Neural cell (in vitro differentiated cells): Measurements from ENCODE around the gene GNAQ. TPM values are rescaled to one million over a fixed set of nuclear protein-coding genes. Genes with fewer than 3 reads are reported as not detected.

Experiments
- H2AFZ ChIP-seq: fragments of 200-600, 300-800 bp; sonication (generic), shearing (Covaris generic); 2 replicates; pipeline ENCODE4 v1.6.0; 2014; ENCODE audit warnings: low read depth, mild to moderate bottlenecking, antibody characterized with exemption, low read length, moderate library complexity
- H3F3A ChIP-seq: fragments of 200-600 bp; shearing (Covaris generic); 2 replicates; pipeline ENCODE4 v1.6.1; 2016; ENCODE audit warnings: mild to moderate bottlenecking, moderate library complexity, mixed read lengths, antibody characterized with exemption, low read length; ENCODE audit not compliant: insufficient read depth, poor library complexity, severe bottlenecking
- H3K27ac ChIP-seq: fragments of 200-600, 300-800 bp; sonication (generic), shearing (Covaris generic); 2 replicates; pipeline ENCODE4 v1.5.1; 2014; ENCODE audit warnings: mild to moderate bottlenecking, low read length, moderate library complexity
- H3K27me3 ChIP-seq: fragments of 300-800, 200-600 bp; sonication (generic), shearing (Covaris generic); 2 replicates; pipeline ENCODE4 v1.6.0; 2014; ENCODE audit warnings: mild to moderate bottlenecking, low read depth, low read length, moderate library complexity; ENCODE audit not compliant: insufficient read depth
- H3K36me3 ChIP-seq: fragments of 300-800, 200-600 bp; sonication (generic), shearing (Covaris generic); 2 replicates; pipeline ENCODE4 v1.5.1; 2014; ENCODE audit warnings: mild to moderate bottlenecking, antibody characterized with exemption, low read length, moderate library complexity; ENCODE audit not compliant: insufficient read depth
- H3K4me2 ChIP-seq: fragments of 300-800, 200-600 bp; sonication (generic), shearing (Covaris generic); 2 replicates; pipeline ENCODE4 v1.6.0; 2014; ENCODE audit warnings: mild to moderate bottlenecking, low read length
- H3K4me3 ChIP-seq: fragments of 300-800, 200-600 bp; sonication (generic), shearing (Covaris generic); 2 replicates; pipeline ENCODE4 v1.5.1; 2014; ENCODE audit warnings: mild to moderate bottlenecking, low read length, moderate library complexity
- H3K79me2 ChIP-seq: fragments of 200-600 bp; shearing (Covaris generic); replicated peaks from 2 replicates; pipeline ENCODE4 v1.6.0; 2014; ENCODE audit warnings: mild to moderate bottlenecking, low read length, moderate library complexity; ENCODE audit not compliant: insufficient read depth
- H3K9ac ChIP-seq: fragments of 300-800, 200-600 bp; sonication (generic), shearing (Covaris generic); 2 replicates; pipeline ENCODE4 v1.6.1; 2016; ENCODE audit warnings: mild to moderate bottlenecking, low read length, mixed read lengths
- H3K9me2 ChIP-seq: fragments of 200-600 bp; shearing (Covaris generic); 2 replicates; pipeline ENCODE4 v1.6.1; 2016; ENCODE audit warnings: mild to moderate bottlenecking, low read length, mixed read lengths; ENCODE audit not compliant: insufficient read depth
- H3K9me3 ChIP-seq: fragments of 200-600, 300-800 bp; sonication (generic), shearing (Covaris generic); 2 replicates; pipeline ENCODE4 v1.6.1; 2016; ENCODE audit warnings: mild to moderate bottlenecking, mixed run types, low read length, moderate library complexity, mixed read lengths
- H4K20me1 ChIP-seq: fragments of 200-600 bp; shearing (Covaris generic); 2 replicates; pipeline ENCODE4 v1.6.1; 2016; ENCODE audit warnings: mild to moderate bottlenecking, mixed run types; ENCODE audit not compliant: insufficient read depth
- CTCF ChIP-seq: fragments of 450-650 bp; IDR thresholded peaks from 2 replicates; pipeline ENCODE4 v1.5.1; 2014; ENCODE audit warnings: antibody characterized with exemption, mild to moderate bottlenecking, moderate library complexity; ENCODE audit not compliant: poor library complexity, severe bottlenecking
- EP300 ChIP-seq: fragments of 450-650 bp; conservative IDR thresholded peaks from 2 replicates; pipeline ENCODE4 v1.6.1; 2014; ENCODE audit warnings: antibody characterized with exemption, mild to moderate bottlenecking, moderate library complexity; ENCODE audit not compliant: poor library complexity, severe bottlenecking
- EZH2 ChIP-seq: fragments of 200-600, 300-800 bp; shearing (Covaris generic), sonication (generic); IDR thresholded peaks from 2 replicates; pipeline ENCODE4 v1.6.1; 2014; ENCODE audit warnings: antibody characterized with exemption, low read length, borderline replicate concordance, mild to moderate bottlenecking; ENCODE audit not compliant: insufficient read depth, poor library complexity, severe bottlenecking
- MXI1 ChIP-seq: fragments of 450-650 bp; conservative IDR thresholded peaks from 2 replicates; pipeline ENCODE4 v1.6.1; 2014; ENCODE audit warnings: antibody characterized with exemption, mild to moderate bottlenecking; ENCODE audit not compliant: poor library complexity, severe bottlenecking
- POLR2AphosphoS5 ChIP-seq: IDR thresholded peaks from 2 replicates; pipeline ENCODE4 v1.6.1; 2012
- RAD21 ChIP-seq: fragments of 450-650 bp; conservative IDR thresholded peaks from 2 replicates; pipeline ENCODE4 v1.6.1; 2014; ENCODE audit warnings: antibody characterized with exemption, mild to moderate bottlenecking, moderate library complexity
- REST ChIP-seq: IDR thresholded peaks from 2 replicates; pipeline ENCODE4 v1.6.1; 2012; ENCODE audit warnings: borderline replicate concordance
- SMC3 ChIP-seq: fragments of 450-650 bp; conservative IDR thresholded peaks from 2 replicates; pipeline ENCODE4 v1.6.1; 2014; ENCODE audit warnings: antibody characterized with exemption, mild to moderate bottlenecking, moderate library complexity; ENCODE audit not compliant: poor library complexity
- TAF1 ChIP-seq: IDR thresholded peaks from 2 replicates; pipeline ENCODE4 v1.6.1; 2012; ENCODE audit warnings: low read depth
- polyA plus RNA-seq: library from polyadenylated mRNA; depleted of rRNA; stranded (reverse); fragments of >200 nt; gene quantifications from 2 replicates; pipeline ENCODE4 v1.2.3, GENCODE V29; 2014

GNAQ gene
- polyA plus RNA-seq, 1 donor from 2014 or later, result 86.7 TPM

DNA sequence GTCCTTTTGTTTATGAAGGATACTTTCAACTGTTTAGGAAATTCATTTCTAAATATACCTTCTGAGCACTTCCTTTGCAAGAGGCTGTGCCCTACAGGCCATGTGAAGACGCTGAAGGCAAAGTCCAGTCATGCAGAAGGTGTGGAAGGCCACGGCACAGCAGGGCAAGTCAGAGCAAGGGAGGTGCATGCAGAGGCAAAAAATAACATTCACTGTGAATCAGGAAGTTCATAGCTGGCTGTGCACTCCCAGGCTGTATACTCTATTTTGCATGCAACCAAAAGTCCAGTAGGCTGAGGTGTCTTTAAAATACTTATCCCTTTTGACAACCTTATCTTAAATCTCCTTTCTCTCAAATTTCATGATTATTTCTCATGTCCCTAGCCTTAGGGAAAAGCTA is 50.3 kb downstream of the GNAQ start:
- Histone ChIP-seq H3K4me3 (no peak overlapping the region), H2AFZ (no peak overlapping the region), H3F3A (no peaks in the 10 kb centered on the region), H3K4me2 (no peak overlapping the region), H4K20me1 (peaks cover 9% of the 10 kb centered on the region), H3K9ac (no peak overlapping the region), H3K9me3 (no peaks in the 10 kb centered on the region), H3K9me2 (no peaks in the 10 kb centered on the region), H3K79me2 (peaks cover 21% of the 10 kb centered on the region), H3K36me3 (no peaks in the 10 kb centered on the region), H3K27me3 (no peaks in the 10 kb centered on the region), H3K27ac (no peak overlapping the region)
- TF ChIP-seq MXI1, result no peak
- no peak for TF ChIP-seq RAD21
- no peak for TF ChIP-seq REST
- no peak for TF ChIP-seq CTCF
- TF ChIP-seq SMC3, result no peak
- TF ChIP-seq POLR2AphosphoS5, result no peak
- TF ChIP-seq EP300, result no peak
- no peak for TF ChIP-seq TAF1
- no peak for TF ChIP-seq EZH2

GRCh38 chr9:77980622-77981021 is 51.0 kb downstream of the GNAQ start:
- H3K36me3 ChIP-seq, result no peaks in the 10 kb centered on the region
- H3F3A ChIP-seq, result no peaks in the 10 kb centered on the region
- no peak overlapping the region for H2AFZ ChIP-seq
- H3K27me3 ChIP-seq, result no peaks in the 10 kb centered on the region
- H3K4me2 ChIP-seq, result no peak overlapping the region
- no peak overlapping the region for H3K4me3 ChIP-seq
- H3K27ac ChIP-seq, result no peak overlapping the region
- peaks cover 9% of the 10 kb centered on the region for H4K20me1 ChIP-seq
- no peaks in the 10 kb centered on the region for H3K9me2 ChIP-seq
- TF ChIP-seq SMC3 (no peak), EZH2 (no peak), RAD21 (no peak), TAF1 (no peak), CTCF (no peak), POLR2AphosphoS5 (no peak), MXI1 (no peak), REST (no peak), EP300 (no peak)
- peaks cover 21% of the 10 kb centered on the region for H3K79me2 ChIP-seq
- no peak overlapping the region for H3K9ac ChIP-seq
- H3K9me3 ChIP-seq, result no peaks in the 10 kb centered on the region
